Urothelium cell line (cell line): ENCODE measurements around the gene KMT2C.
"Not testable (repeated sequence)": the region's sequence is repeated elsewhere in the genome, so short reads cannot be mapped to it uniquely, and the experiment has no call there.

Source experiments
- DNase-seq: peaks from one replicate; pipeline ENCODE4 v3.0.0; 2011; ENCODE audit warnings: low spot score, mixed read lengths
- FAIRE-seq: peaks from 2 replicates; lab custom pipeline; 2011; peaks lifted over from hg19 to GRCh38; lab: Jason Lieb, UNC

KMT2C gene

GRCh38 chr7:152435384-152436110, at the start of gene KMT2C:
TSS of gene KMT2C (minus strand) at chr7:152436003. CDS start at chr7:152435786, 217 bp downstream.
- FAIRE-seq (no peak), DNase-seq (peak; percentile 21)

- FAIRE-seq (no peak), DNase-seq (no peak)
These were observed 45.3 kb upstream of the KMT2C start for GRCh38 chr7:152481082-152481481.

- DNase-seq (no peak), FAIRE-seq (no peak)
These were observed 44.9 kb upstream of the KMT2C start for GRCh38 chr7:152480664-152481063.

- no peak for DNase-seq
- no peak for FAIRE-seq
These were observed 43.8 kb upstream of the KMT2C start for GRCh38 chr7:152479595-152479994.

- FAIRE-seq: no peak
- no peak for DNase-seq
These were observed 42.3 kb upstream of the KMT2C start for GRCh38 chr7:152478140-152478539.

- FAIRE-seq (no peak), DNase-seq (no peak)
These were observed 41.3 kb upstream of the KMT2C start for GRCh38 chr7:152477079-152477478.

GRCh38 chr7:152476551-152476950, 40.7 kb upstream of the KMT2C start:
- DNase-seq (no peak), FAIRE-seq (no peak)

GRCh38 chr7:152471023-152471620, 35.3 kb upstream of the KMT2C start:
- FAIRE-seq, DNase-seq: not testable (repeated sequence)

GRCh38 chr7:152470251-152471022, 34.6 kb upstream of the KMT2C start:
- not testable (repeated sequence) for FAIRE-seq, DNase-seq

GRCh38 chr7:152469576-152469975, 33.8 kb upstream of the KMT2C start:
- FAIRE-seq, DNase-seq: not testable (repeated sequence)

GRCh38 chr7:152467225-152467624, 31.4 kb upstream of the KMT2C start:
- no peak for DNase-seq
- no peak for FAIRE-seq

GRCh38 chr7:152465119-152465387, 29.2 kb upstream of the KMT2C start:
- FAIRE-seq (no peak), DNase-seq (no peak)

GRCh38 chr7:152464312-152465118, 28.7 kb upstream of the KMT2C start:
- DNase-seq: peak; percentile 41

GRCh38 chr7:152463709-152464311, 28.0 kb upstream of the KMT2C start:
- FAIRE-seq: no peak

More at GRCh38 chr7:152464312-152465118, 28.7 kb upstream of the KMT2C start:
- no peak for FAIRE-seq

GRCh38 chr7:152462995-152463708, 27.3 kb upstream of the KMT2C start:
- DNase-seq (no peak), FAIRE-seq (no peak)

More at GRCh38 chr7:152463709-152464311, 28.0 kb upstream of the KMT2C start:
- DNase-seq: peak; percentile 87

- DNase-seq (no peak), FAIRE-seq (no peak)
These were observed 24.0 kb upstream of the KMT2C start for GRCh38 chr7:152459724-152460251.

GRCh38 chr7:152451356-152451755, 15.6 kb upstream of the KMT2C start:
- FAIRE-seq (no peak), DNase-seq (no peak)

GRCh38 chr7:152445386-152446008, 9.7 kb upstream of the KMT2C start:
- not testable (repeated sequence) for FAIRE-seq, DNase-seq

GRCh38 chr7:152443586-152443985, 7.8 kb upstream of the KMT2C start:
- no peak for FAIRE-seq
- no peak for DNase-seq
